Fibroblast of lung (primary cell): Measurements from ENCODE around the gene ABCC8.

Source experiments
- EZH2 ChIP-seq: IDR thresholded peaks from 2 replicates; pipeline ENCODE4 v1.5.1; 2012; ENCODE audit warnings: low read length, control low read depth, mild to moderate bottlenecking; ENCODE audit errors: missing control alignments
- TF ChIP-seq, protein P1 (sequence below), 2 donors: IDR thresholded peaks in 1 of 2; conservative IDR thresholded peaks in 1 of 2; 1 replicate in 1 of 2; 2 replicates in 1 of 2; pipeline ENCODE4 v1.5.1; 2011 to 2012; ENCODE audit warnings: low read length in 2 of 2, control low read depth in 1 of 2, inconsistent platforms in 1 of 2, low read depth in 1 of 2, mild to moderate bottlenecking in 1 of 2

DNA sequence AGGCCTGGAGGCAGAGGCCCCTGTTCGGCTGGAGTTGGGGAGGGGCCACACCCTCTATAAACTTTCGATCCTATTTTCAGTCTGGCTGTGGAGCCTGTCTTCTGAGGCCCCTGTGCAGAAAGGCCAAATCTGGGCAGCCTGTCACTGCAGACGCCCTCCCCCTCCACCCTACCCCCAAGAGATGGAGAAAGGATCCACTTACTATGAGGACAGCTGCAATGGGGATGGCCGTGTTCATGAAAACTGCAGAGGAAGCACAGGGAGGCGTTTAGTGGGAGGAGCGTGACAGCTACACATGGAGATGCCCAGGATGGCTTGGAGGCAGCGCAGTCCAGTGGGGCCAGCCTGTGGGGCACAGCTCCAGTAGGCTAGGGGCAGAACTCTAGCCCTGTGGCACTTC is 44.6 kb downstream of the ABCC8 start:
- TF ChIP-seq, protein P1, sequence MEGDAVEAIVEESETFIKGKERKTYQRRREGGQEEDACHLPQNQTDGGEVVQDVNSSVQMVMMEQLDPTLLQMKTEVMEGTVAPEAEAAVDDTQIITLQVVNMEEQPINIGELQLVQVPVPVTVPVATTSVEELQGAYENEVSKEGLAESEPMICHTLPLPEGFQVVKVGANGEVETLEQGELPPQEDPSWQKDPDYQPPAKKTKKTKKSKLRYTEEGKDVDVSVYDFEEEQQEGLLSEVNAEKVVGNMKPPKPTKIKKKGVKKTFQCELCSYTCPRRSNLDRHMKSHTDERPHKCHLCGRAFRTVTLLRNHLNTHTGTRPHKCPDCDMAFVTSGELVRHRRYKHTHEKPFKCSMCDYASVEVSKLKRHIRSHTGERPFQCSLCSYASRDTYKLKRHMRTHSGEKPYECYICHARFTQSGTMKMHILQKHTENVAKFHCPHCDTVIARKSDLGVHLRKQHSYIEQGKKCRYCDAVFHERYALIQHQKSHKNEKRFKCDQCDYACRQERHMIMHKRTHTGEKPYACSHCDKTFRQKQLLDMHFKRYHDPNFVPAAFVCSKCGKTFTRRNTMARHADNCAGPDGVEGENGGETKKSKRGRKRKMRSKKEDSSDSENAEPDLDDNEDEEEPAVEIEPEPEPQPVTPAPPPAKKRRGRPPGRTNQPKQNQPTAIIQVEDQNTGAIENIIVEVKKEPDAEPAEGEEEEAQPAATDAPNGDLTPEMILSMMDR (conservative IDR thresholded peaks at IDR 0.05 in 1 of 2, IDR thresholded peaks at IDR 0.05 in 1 of 2; ENCODE audit: low read depth in 1 of 2, low read length in 2 of 2), result no peak
- TF ChIP-seq EZH2, result no peak
